ENCODE results near the gene NDUFB4. TPM values are rescaled to one million over a fixed set of nuclear protein-coding genes. Genes with fewer than 3 reads are reported as not detected.

Gene NDUFB4
- total RNA-seq, 1 donor from 2014 or later: 556 TPM

- Histone ChIP-seq H3K9me3 (replicated peaks) (no peaks in the 10 kb centered on the region), H3K36me3 (peaks cover 43% of the 10 kb centered on the region), H3K4me1 (peaks cover 65% of the 10 kb centered on the region), H3K27ac (replicated peaks) (peak overlapping the region; percentile 95), H3K4me3 (no peak overlapping the region), H3K27me3 (ENCODE audit: low read depth) (no peaks in the 10 kb centered on the region)
- TF ChIP-seq CTCF (IDR thresholded peaks at IDR 0.05; ENCODE audit: borderline replicate concordance): no peak
- intact Hi-C loops (cut with micrococcal nuclease): no loop called here
- no peak for DNase-seq
Measured at GRCh38 chr3:120601554-120601953, 5.4 kb downstream of the NDUFB4 start.

- Histone ChIP-seq H3K4me1 (peaks cover 55% of the 10 kb centered on the region), H3K27ac (replicated peaks) (peak overlapping the region; percentile 38), H3K27me3 (ENCODE audit: low read depth) (no peaks in the 10 kb centered on the region), H3K36me3 (peaks cover 39% of the 10 kb centered on the region), H3K4me3 (no peak overlapping the region), H3K9me3 (replicated peaks) (no peaks in the 10 kb centered on the region)
- TF ChIP-seq CTCF (IDR thresholded peaks at IDR 0.05; ENCODE audit: borderline replicate concordance): no peak
- no peak for DNase-seq
- intact Hi-C loops (cut with micrococcal nuclease): no loop called here
Measured at GRCh38 chr3:120602682-120603081, 6.5 kb downstream of the NDUFB4 start.

GRCh38 chr3:120604382-120604781 lies 8.2 kb downstream of the NDUFB4 start:
- Histone ChIP-seq H3K9me3 (replicated peaks) (no peaks in the 10 kb centered on the region), H3K4me3 (no peak overlapping the region), H3K27ac (replicated peaks) (no peak overlapping the region), H3K27me3 (ENCODE audit: low read depth) (no peaks in the 10 kb centered on the region), H3K4me1 (peaks cover 38% of the 10 kb centered on the region), H3K36me3 (peaks cover 26% of the 10 kb centered on the region)
- intact Hi-C loops (cut with micrococcal nuclease): no loop called here
- TF ChIP-seq CTCF (IDR thresholded peaks at IDR 0.05; ENCODE audit: borderline replicate concordance): no peak
- no peak for DNase-seq

- H3K27ac ChIP-seq (replicated peaks): no peak overlapping the region
- peaks cover 26% of the 10 kb centered on the region for H3K36me3 ChIP-seq
- H3K9me3 ChIP-seq (replicated peaks): no peaks in the 10 kb centered on the region
- no peaks in the 10 kb centered on the region for H3K27me3 ChIP-seq (ENCODE audit: low read depth)
- H3K4me1 ChIP-seq: peaks cover 34% of the 10 kb centered on the region
- H3K4me3 ChIP-seq: no peak overlapping the region
- intact Hi-C loops (cut with micrococcal nuclease): no loop called here
- DNase-seq: no peak
- no peak for TF ChIP-seq CTCF (IDR thresholded peaks at IDR 0.05; ENCODE audit: borderline replicate concordance)
Measured at GRCh38 chr3:120604784-120605183, 8.6 kb downstream of the NDUFB4 start.

GRCh38 chr3:120608506-120608905 lies 12.4 kb downstream of the NDUFB4 start:
- TF ChIP-seq CTCF (IDR thresholded peaks at IDR 0.05; ENCODE audit: borderline replicate concordance): no peak
- Histone ChIP-seq H3K27me3 (ENCODE audit: low read depth) (no peaks in the 10 kb centered on the region), H3K9me3 (replicated peaks) (no peaks in the 10 kb centered on the region), H3K27ac (replicated peaks) (no peak overlapping the region), H3K4me3 (no peak overlapping the region), H3K4me1 (peaks cover 14% of the 10 kb centered on the region), H3K36me3 (no peaks in the 10 kb centered on the region)
- intact Hi-C loops (cut with micrococcal nuclease): no loop called here
- no peak for DNase-seq

- Histone ChIP-seq H3K4me3 (no peak overlapping the region), H3K9me3 (replicated peaks) (no peaks in the 10 kb centered on the region), H3K4me1 (no peaks in the 10 kb centered on the region), H3K27me3 (ENCODE audit: low read depth) (no peaks in the 10 kb centered on the region), H3K36me3 (no peaks in the 10 kb centered on the region), H3K27ac (replicated peaks) (no peak overlapping the region)
- DNase-seq: no peak
- intact Hi-C loops (cut with micrococcal nuclease): no loop called here
- no peak for TF ChIP-seq CTCF (IDR thresholded peaks at IDR 0.05; ENCODE audit: borderline replicate concordance)
Measured at GRCh38 chr3:120614765-120615164, 18.6 kb downstream of the NDUFB4 start.
